ENCODE measurements around the gene SOCS1. TPM values are rescaled to one million over a fixed set of nuclear protein-coding genes. Genes with fewer than 3 reads are reported as not detected.
A peak's percentile ranks its signal among the peaks of the same experiment; 100 is the strongest.

SOCS1 gene
- total RNA-seq, 1 donor from 2014 or later, result 1.5 TPM

GRCh38 chr16:11264155-11264832 is 8.3 kb upstream of the SOCS1 start:
- TF ChIP-seq CTCF (conservative IDR thresholded peaks at IDR 0.05; ENCODE audit: low read depth, low read length), result no peak

GRCh38 chr16:11263737-11264136 is 7.7 kb upstream of the SOCS1 start:
- DNase-seq (ENCODE audit: low read depth), result no peak
- no peak for TF ChIP-seq CTCF (conservative IDR thresholded peaks at IDR 0.05; ENCODE audit: low read depth, low read length)

More at GRCh38 chr16:11264155-11264832, 8.3 kb upstream of the SOCS1 start:
- DNase-seq (ENCODE audit: low read depth), result no peak
- no peak overlapping the region for H3K4me3 ChIP-seq (ENCODE audit: low read depth, low read length)

GRCh38 chr16:11262915-11263314 is 6.9 kb upstream of the SOCS1 start:
- H3K4me3 ChIP-seq (ENCODE audit: low read depth, low read length), result no peak overlapping the region
- DNase-seq (ENCODE audit: low read depth), result no peak
- peak; percentile 38 for TF ChIP-seq CTCF (conservative IDR thresholded peaks at IDR 0.05; ENCODE audit: low read depth, low read length)

More at GRCh38 chr16:11263737-11264136, 7.7 kb upstream of the SOCS1 start:
- H3K4me3 ChIP-seq (ENCODE audit: low read depth, low read length), result no peak overlapping the region

- TF ChIP-seq CTCF (conservative IDR thresholded peaks at IDR 0.05; ENCODE audit: low read depth, low read length), result no peak
- DNase-seq (ENCODE audit: low read depth), result no peak
- no peak overlapping the region for H3K4me3 ChIP-seq (ENCODE audit: low read depth, low read length)
Measured at GRCh38 chr16:11260596-11260966, 4.6 kb upstream of the SOCS1 start.

- no peak for DNase-seq (ENCODE audit: low read depth)
Measured at GRCh38 chr16:11259655-11260595, 3.9 kb upstream of the SOCS1 start.

More at GRCh38 chr16:11259655-11260595, 3.9 kb upstream of the SOCS1 start:
- no peak for TF ChIP-seq CTCF (conservative IDR thresholded peaks at IDR 0.05; ENCODE audit: low read depth, low read length)
- no peak overlapping the region for H3K4me3 ChIP-seq (ENCODE audit: low read depth, low read length)

All from epithelial cell of proximal tubule (primary cell).